ENCODE results near the gene DPP9. TPM values are rescaled to one million over a fixed set of nuclear protein-coding genes. Genes with fewer than 3 reads are reported as not detected.

The DPP9 gene
- total RNA-seq, 1 donor from 2014 or later, result 95.8 TPM

- no peak for DNase-seq (ENCODE audit: low spot score)
- intact Hi-C loops (cut with micrococcal nuclease), result no loop called here
- H3K4me3 Mint-ChIP-seq, result no peak overlapping the region
- H3K27ac Mint-ChIP-seq, result no peak overlapping the region
- H3K9me3 Mint-ChIP-seq, result no peaks in the 10 kb centered on the region
- H3K36me3 Mint-ChIP-seq (ENCODE audit: low read depth), result peaks cover 22% of the 10 kb centered on the region
- H3K4me1 Mint-ChIP-seq (ENCODE audit: low read depth), result no peaks in the 10 kb centered on the region
- H3K27me3 Mint-ChIP-seq (ENCODE audit: insufficient read depth), result no peaks in the 10 kb centered on the region
Observed at GRCh38 chr19:4699826-4700692, 23.6 kb downstream of the DPP9 start.

DNA sequence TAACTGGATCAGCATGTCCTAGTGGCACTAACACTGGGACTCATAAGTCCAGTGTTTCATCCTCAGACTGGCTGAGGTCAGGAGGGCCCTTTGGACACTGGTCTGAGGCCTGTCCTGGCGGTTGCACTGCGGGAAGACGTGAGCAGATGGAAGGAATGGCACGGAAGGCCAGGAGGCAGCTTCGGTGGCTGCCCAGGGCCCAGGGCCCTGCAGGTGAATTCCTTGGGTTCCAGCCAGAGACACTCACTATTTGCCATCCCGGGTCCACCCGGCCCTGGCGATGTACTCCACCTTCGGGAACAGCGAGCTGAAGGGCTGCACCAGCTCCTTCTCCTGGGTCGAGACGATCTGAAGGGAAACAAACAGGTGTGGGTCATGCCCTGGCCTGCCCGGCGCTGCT is 26.3 kb downstream of the DPP9 start:
- no peak for DNase-seq (ENCODE audit: low spot score)
- Mint-ChIP-seq H3K4me1 (ENCODE audit: low read depth) (no peaks in the 10 kb centered on the region), H3K27ac (no peak overlapping the region), H3K4me3 (no peak overlapping the region), H3K36me3 (ENCODE audit: low read depth) (peaks cover 33% of the 10 kb centered on the region), H3K27me3 (ENCODE audit: insufficient read depth) (no peaks in the 10 kb centered on the region), H3K9me3 (no peaks in the 10 kb centered on the region)
- intact Hi-C loops (cut with micrococcal nuclease), result no loop called here

DNA sequence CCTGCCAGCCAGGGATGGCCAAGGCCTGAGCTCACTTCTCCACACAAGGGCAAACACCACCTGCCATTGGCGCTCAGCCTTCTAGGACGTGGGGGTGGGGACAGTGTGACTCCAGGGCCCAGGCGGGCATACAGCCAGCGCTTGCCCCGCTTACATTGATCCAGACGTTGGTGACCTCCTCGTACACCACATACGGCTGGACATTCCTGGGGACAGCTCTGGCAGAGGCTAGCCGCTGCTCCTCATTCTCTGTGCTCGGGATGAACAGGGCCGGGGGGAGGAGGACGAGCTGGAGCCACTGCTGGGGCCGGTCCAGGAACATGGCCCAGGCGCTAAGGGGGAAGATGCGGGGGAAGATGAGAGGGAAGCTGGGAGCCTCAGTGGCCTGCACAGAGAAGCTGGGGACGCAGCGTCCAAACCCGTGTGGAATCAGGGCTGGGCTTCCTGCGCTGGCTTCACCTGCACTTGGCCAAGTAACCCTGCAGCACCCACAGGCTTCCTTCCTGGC is 28.4 kb downstream of the DPP9 start:
- Mint-ChIP-seq H3K36me3 (ENCODE audit: low read depth) (peaks cover 29% of the 10 kb centered on the region), H3K27ac (no peak overlapping the region), H3K27me3 (ENCODE audit: insufficient read depth) (no peaks in the 10 kb centered on the region), H3K4me3 (no peak overlapping the region), H3K4me1 (ENCODE audit: low read depth) (no peaks in the 10 kb centered on the region), H3K9me3 (no peaks in the 10 kb centered on the region)
- intact Hi-C loops (cut with micrococcal nuclease), result no loop called here
- no peak for DNase-seq (ENCODE audit: low spot score)

GRCh38 chr19:4694211-4694987 is 29.2 kb downstream of the DPP9 start:
- no peak for DNase-seq (ENCODE audit: low spot score)
- no peak overlapping the region for H3K4me3 Mint-ChIP-seq
- H3K27me3 Mint-ChIP-seq (ENCODE audit: insufficient read depth), result no peaks in the 10 kb centered on the region
- no peaks in the 10 kb centered on the region for H3K4me1 Mint-ChIP-seq (ENCODE audit: low read depth)
- intact Hi-C loops (cut with micrococcal nuclease), result no loop called here
- no peak overlapping the region for H3K27ac Mint-ChIP-seq
- H3K36me3 Mint-ChIP-seq (ENCODE audit: low read depth), result peaks cover 29% of the 10 kb centered on the region
- H3K9me3 Mint-ChIP-seq, result no peaks in the 10 kb centered on the region

- intact Hi-C loops (cut with micrococcal nuclease), result no loop called here
Observed at GRCh38 chr19:4693471-4694121, 30.0 kb downstream of the DPP9 start.

DNA sequence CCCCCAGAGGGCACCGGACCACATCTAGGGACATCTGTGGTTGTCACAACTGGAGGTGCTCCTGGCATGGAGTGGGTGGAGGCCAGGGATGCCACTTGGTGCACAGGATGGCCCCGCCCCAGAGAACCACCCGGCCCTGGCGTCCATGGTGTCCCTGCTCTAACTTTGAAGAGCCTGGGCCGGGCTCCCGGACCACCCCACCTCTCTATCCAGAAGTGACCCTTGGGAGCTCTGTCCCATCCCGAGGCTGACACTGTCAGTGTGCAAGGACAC is 30.6 kb downstream of the DPP9 start:
- DNase-seq (ENCODE audit: low spot score), result no peak
- Mint-ChIP-seq H3K27ac (no peak overlapping the region), H3K9me3 (no peaks in the 10 kb centered on the region), H3K36me3 (ENCODE audit: low read depth) (peaks cover 27% of the 10 kb centered on the region), H3K27me3 (ENCODE audit: insufficient read depth) (no peaks in the 10 kb centered on the region), H3K4me1 (ENCODE audit: low read depth) (no peaks in the 10 kb centered on the region), H3K4me3 (no peak overlapping the region)
- intact Hi-C loops (cut with micrococcal nuclease), result no loop called here

More at GRCh38 chr19:4693471-4694121, 30.0 kb downstream of the DPP9 start:
- H3K4me3 Mint-ChIP-seq, result no peak overlapping the region
- no peak for DNase-seq (ENCODE audit: low spot score)
- H3K4me1 Mint-ChIP-seq (ENCODE audit: low read depth), result no peaks in the 10 kb centered on the region
- H3K9me3 Mint-ChIP-seq, result no peaks in the 10 kb centered on the region
- H3K27me3 Mint-ChIP-seq (ENCODE audit: insufficient read depth), result no peaks in the 10 kb centered on the region
- H3K36me3 Mint-ChIP-seq (ENCODE audit: low read depth), result peaks cover 27% of the 10 kb centered on the region
- H3K27ac Mint-ChIP-seq, result no peak overlapping the region

- intact Hi-C loops (cut with micrococcal nuclease), result no loop called here
- Mint-ChIP-seq H3K36me3 (ENCODE audit: low read depth) (peaks cover 27% of the 10 kb centered on the region), H3K27me3 (ENCODE audit: insufficient read depth) (no peaks in the 10 kb centered on the region), H3K4me1 (ENCODE audit: low read depth) (no peaks in the 10 kb centered on the region), H3K27ac (no peak overlapping the region), H3K9me3 (no peaks in the 10 kb centered on the region), H3K4me3 (no peak overlapping the region)
- no peak for DNase-seq (ENCODE audit: low spot score)
Observed at GRCh38 chr19:4692251-4693077, 31.2 kb downstream of the DPP9 start.

DNA sequence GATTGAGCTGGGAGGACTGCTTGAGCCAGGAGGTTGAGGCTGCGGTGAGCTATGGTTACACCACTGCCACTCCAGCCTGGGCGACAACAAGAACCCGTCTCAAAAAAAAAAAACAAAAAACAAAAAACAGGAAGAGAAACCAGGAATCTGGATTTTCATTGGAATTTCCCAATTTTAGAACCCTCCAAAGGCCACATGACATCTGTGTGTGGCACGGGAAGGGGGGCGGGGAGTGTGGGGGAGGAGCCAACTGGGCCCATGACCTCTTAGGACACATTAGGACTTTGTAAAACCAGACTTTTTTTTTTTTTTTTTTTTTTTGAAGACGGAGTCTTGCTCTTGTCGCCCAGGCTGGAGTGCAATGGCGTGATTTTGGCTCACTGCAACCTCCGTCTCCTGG is 32.3 kb downstream of the DPP9 start:
- Mint-ChIP-seq H3K27ac (no peak overlapping the region), H3K4me1 (ENCODE audit: low read depth) (no peaks in the 10 kb centered on the region), H3K4me3 (no peak overlapping the region), H3K36me3 (ENCODE audit: low read depth) (peaks cover 24% of the 10 kb centered on the region), H3K27me3 (ENCODE audit: insufficient read depth) (no peaks in the 10 kb centered on the region), H3K9me3 (no peaks in the 10 kb centered on the region)
- DNase-seq (ENCODE audit: low spot score), result no peak
- intact Hi-C loops (cut with micrococcal nuclease), result no loop called here

- Mint-ChIP-seq H3K27ac (no peak overlapping the region), H3K27me3 (ENCODE audit: insufficient read depth) (no peaks in the 10 kb centered on the region), H3K9me3 (no peaks in the 10 kb centered on the region), H3K4me1 (ENCODE audit: low read depth) (no peaks in the 10 kb centered on the region), H3K36me3 (ENCODE audit: low read depth) (peaks cover 24% of the 10 kb centered on the region), H3K4me3 (no peak overlapping the region)
- intact Hi-C loops (cut with micrococcal nuclease), result no loop called here
- no peak for DNase-seq (ENCODE audit: low spot score)
Observed at GRCh38 chr19:4690361-4690760, 33.3 kb downstream of the DPP9 start.

DNA sequence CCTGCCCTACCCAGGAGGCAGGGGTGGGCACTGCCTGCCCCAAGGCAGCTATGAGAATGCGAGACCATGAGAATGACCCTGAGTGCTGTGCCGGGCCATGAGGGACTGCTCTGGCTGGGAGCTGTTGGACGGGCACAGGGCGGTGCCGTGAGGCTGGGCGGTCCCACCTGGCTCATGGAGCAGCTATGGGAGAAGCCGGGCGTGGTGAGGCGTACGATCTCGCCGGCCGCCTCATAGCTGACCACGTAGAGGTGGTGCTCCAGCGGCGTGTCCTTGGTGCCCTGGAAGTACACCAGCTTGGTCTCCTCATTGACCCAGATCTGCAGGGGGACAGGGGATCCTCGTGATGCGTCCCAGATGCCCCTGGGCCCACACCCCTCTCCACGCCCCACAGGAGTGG is 34.2 kb downstream of the DPP9 start:
- no peak overlapping the region for H3K27ac Mint-ChIP-seq
- DNase-seq (ENCODE audit: low spot score), result no peak
- no peaks in the 10 kb centered on the region for H3K27me3 Mint-ChIP-seq (ENCODE audit: insufficient read depth)
- intact Hi-C loops (cut with micrococcal nuclease), result no loop called here
- peaks cover 21% of the 10 kb centered on the region for H3K36me3 Mint-ChIP-seq (ENCODE audit: low read depth)
- no peaks in the 10 kb centered on the region for H3K4me1 Mint-ChIP-seq (ENCODE audit: low read depth)
- no peak overlapping the region for H3K4me3 Mint-ChIP-seq
- no peaks in the 10 kb centered on the region for H3K9me3 Mint-ChIP-seq

GRCh38 chr19:4688587-4688986 is 35.1 kb downstream of the DPP9 start:
- Mint-ChIP-seq H3K4me1 (ENCODE audit: low read depth) (no peaks in the 10 kb centered on the region), H3K9me3 (no peaks in the 10 kb centered on the region), H3K4me3 (no peak overlapping the region), H3K27me3 (ENCODE audit: insufficient read depth) (no peaks in the 10 kb centered on the region), H3K36me3 (ENCODE audit: low read depth) (peaks cover 21% of the 10 kb centered on the region), H3K27ac (no peak overlapping the region)
- intact Hi-C loops (cut with micrococcal nuclease), result no loop called here
- DNase-seq (ENCODE audit: low spot score), result no peak

DNA sequence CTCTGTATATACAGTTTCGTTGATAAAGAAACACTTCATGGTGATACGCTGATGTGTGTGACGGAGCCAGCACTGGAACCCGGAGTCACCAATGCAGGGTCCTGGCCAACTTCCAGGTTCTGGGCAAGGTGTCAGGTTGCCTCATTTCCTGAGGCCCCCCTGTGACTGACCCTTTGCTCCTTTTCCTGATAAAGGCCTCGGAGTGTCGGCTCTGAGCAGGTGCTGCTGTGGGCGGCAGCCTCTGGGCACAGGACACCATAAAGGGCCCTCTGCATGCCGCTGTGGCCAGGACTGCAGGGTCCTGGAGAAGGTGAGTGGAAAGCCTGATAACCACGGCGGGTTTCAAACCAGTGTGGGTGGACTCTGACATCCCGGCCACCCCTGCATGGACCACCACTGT is 36.2 kb downstream of the DPP9 start:
- peaks cover 18% of the 10 kb centered on the region for H3K36me3 Mint-ChIP-seq (ENCODE audit: low read depth)

More for the DNA sequence above, 36.2 kb downstream of the DPP9 start:
- Mint-ChIP-seq H3K27me3 (ENCODE audit: insufficient read depth) (no peaks in the 10 kb centered on the region), H3K4me1 (ENCODE audit: low read depth) (no peaks in the 10 kb centered on the region), H3K9me3 (no peaks in the 10 kb centered on the region), H3K4me3 (no peak overlapping the region), H3K27ac (no peak overlapping the region)
- DNase-seq (ENCODE audit: low spot score), result no peak
- intact Hi-C loops (cut with micrococcal nuclease), result no loop called here

Data from activated T-helper 1 cell treated with anti-CD3 and anti-CD28 coated beads, Interleukin-12 subunit alpha, Interleukin-12 subunit beta, Interleukin-2, Interleukin-4 antibody, amounts not matched to agents 30 ng/mL and 10 ng/mL and 1 ng/mL, durations not matched to agents 14 hours and 24 hours and 36 hours (primary cell).